ENCODE measurements around the gene ZNF335.

DNA sequence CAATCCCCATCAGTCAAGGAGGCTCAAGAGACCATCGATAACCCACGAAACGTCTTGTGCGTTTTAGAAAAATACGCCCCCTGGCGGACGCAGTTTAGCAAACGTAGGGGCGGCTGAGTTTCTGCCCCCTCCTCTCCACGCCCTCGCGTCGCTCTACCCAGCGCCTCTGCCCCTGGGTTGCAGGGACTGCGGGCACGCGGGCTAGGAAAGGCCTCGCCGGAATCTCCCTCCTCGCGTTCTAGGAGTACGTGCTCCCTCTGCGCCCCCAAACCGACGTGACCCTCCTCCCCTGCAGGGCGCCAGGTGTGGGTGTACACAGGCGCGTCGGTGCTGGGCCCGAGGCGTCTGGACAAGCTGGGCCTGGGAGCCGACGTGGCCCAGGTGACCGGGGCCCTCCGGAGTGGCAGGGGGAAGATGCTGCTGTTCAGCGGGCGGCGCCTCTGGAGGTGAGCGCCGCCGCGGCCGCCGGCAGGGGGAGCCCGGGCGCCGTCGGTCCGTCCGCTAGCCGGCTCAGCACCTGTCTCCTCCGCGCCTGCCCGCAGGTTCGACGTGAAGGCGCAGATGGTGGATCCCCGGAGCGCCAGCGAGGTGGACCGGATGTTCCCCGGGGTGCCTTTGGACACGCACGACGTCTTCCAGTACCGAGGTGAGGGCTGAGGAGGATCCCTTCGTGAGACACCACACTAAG, 42.0 kb upstream of the ZNF335 start:
- TF ChIP-seq YY1 (IDR thresholded peaks at IDR 0.05; ENCODE audit: low read depth, low read length) (no peak; the same call in 1 of the 2 replicates), CEBPB (IDR thresholded peaks at IDR 0.05; ENCODE audit: low read depth, low read length) (no peak), TBP (IDR thresholded peaks at IDR 0.05; ENCODE audit: low read depth, low read length) (no peak), RXRA (IDR thresholded peaks at IDR 0.05; ENCODE audit: insufficient read depth, low read depth, low read length) (no peak)

Data from H1 (cell line).